Stimulated activated CD8-positive, alpha-beta memory T cell treated with anti-CD3 and anti-CD28 coated beads, Interleukin-15, amount 100 ng/mL, for 48 hours (primary cell): ENCODE measurements around the gene HDAC3.
A peak's percentile ranks its signal among the peaks of the same experiment; 100 is the strongest.
"Not testable (repeated sequence)": the region's sequence is repeated elsewhere in the genome, so short reads cannot be mapped to it uniquely, and the experiment has no call there.

Experiments
- DNase-seq, 2 donors: peaks; one replicate each; pipeline ENCODE4 v3.0.0-alpha.2; 2020; ENCODE audit warnings: low read depth in 2 of 2

HDAC3 gene

DNA sequence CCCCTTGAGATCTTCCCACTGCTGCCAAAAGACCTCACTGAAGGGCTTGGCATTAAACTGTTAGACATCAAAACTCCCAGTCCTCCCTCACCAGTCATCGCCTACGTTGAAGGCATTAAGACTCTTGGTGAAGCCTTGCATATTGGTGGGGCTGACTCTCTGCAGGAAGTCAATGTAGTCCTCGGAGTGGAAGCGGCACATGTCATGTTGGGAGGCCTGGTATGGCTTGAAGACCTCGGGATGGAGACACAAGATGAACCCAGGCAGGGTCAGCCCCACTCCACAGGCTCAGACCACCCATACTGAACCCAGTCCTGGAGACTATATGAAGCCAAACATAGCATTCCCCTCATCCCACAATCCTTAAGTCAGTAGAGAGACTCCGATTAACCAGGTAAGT lies 1.9 kb downstream of the HDAC3 start:
- no peak for DNase-seq

DNA sequence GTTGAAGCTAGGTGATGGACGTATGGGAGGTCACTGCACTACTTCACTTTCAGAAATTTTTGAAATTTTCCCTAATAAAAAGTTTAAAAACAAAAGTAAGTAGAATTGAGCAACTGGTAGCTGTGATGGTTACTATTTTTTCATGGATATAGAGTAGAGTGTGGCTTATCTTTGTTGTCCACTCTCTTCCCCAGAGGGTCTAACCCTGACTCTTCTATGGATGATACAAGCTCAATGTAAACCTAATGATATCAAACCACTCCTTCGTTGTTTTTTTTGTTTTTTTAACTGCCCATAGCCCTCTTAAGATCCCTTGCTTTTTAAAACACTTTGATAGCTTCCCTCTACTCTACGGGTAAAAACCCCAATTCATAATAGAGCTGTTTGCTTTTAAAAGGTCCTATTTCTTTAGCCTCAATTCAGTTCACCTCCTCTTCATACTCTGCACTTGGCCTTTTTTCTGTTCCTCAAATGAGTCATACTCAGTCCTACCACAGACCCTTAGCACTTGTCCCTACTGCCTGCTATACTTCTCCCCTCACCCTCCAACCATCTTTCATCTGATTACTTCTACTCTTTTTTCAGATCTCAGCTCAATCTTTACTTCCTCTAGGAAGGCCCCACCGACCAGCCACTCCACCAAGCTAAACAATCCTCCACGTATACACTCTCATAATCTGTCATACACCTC lies 2.6 kb downstream of the HDAC3 start:
- DNase-seq, result no peak

DNA sequence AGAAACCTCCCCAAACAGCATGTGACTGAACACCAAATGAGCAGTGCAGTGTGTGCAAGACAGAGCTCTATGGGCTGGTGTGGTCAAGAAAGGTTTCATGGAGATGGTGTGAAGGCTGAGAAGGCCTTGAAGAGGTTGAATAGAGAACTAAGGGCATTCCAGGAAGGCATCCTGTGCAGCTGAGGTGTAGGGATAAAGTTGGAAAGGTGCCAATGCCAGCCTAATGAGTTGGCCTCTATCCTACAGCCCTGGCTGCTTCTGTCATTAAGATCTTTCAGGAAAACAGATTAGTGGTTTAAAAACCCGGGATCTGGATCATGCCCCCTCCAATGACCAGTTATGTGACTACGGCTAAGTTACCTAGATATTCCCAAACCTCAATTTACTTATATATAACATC lies 4.0 kb downstream of the HDAC3 start:
- no peak for DNase-seq

DNA sequence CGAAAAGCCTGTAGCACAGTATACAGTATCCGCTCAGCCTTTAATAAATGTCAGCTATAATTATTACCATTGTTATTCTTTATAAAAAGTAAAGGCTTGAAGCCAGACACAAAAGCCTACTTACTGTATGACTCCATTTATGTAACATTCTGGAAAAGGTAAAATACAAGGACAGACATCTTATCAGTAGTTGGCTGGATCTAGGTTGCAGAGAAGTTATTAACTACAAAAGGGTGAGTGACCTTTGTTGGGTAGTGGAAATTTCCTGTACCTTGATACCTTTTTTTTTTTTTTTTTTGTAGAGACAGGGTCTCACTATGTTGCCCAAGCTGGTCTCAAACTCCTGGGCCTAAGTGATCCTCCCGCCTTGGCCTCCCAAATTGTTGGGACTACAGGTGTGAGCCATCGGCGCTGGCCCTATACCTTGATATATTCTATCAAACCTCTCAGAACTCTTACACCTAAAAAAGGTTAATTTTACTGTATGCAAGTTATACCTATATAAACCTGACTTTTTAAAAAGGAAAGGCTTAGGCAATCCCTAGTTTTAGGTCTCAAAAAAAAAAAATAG lies 6.0 kb downstream of the HDAC3 start:
- DNase-seq, result no peak

DNA sequence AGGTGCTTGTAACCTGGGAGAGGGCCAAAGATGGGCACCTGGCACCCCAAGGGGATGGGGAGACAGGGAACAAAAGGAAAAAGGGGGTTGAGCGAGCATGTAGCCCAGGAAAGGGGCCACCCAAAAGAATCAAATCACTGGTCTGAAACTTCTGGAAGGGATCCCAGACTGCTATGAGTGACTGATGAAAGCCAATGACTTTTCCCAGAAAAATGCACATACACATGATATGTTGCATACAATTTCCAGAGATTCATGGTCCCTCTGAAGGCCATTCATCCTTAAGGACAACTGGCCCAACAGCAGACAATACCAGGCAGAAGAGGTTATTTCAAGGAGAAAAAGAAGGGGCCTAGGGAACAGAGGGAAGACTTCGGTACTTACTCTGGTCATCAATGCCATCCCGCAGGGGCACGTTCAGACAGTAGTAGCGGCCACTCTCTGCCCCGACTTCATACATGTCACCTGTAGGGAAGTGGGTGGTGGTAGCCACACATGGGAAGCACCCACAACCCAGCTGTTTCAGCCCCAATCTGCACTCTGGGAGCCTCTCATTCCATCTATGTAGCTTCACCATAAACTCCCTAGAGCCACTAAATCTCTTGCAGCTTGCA lies 8.4 kb downstream of the HDAC3 start:
- DNase-seq, result no peak

DNA sequence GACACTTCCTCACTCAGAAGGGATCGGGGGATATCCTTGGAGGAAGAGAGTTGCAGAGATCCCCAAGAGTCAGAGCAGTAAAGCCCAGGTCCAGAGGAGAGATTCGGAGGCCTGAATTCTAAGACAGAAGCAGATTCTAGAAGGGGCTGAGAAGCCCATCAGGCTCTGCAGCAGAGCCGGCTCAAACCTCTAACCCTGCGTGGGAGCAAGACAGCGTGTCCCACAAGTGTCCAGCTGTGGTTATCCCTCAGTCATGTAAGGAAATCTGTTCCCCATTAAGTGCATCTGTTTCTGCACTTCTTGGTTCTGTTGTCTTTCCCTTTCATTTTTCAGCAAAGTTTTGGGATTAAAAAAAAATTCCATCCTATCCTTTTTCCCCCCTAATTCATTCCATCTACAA lies 13.0 kb downstream of the HDAC3 start:
- no peak for DNase-seq

DNA sequence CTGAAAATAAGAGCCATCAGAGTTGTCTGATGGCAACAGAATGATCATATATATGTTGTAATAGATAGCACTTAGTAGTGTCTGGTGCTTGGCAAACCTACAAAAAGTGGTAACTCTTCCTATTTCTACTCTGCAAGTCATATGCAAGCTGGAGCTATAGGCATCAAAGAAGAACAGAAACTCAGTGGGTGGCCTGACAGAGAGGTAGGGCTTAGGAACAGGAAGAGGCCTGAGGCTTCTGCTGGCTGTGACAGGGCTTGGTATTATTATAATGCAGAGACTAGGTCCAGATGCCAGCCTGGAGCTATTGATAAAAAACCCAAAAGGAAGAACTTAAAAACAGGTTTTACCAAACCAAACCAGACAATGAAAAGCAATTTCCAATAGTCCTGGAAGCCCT lies 13.5 kb downstream of the HDAC3 start:
- DNase-seq, result no peak

DNA sequence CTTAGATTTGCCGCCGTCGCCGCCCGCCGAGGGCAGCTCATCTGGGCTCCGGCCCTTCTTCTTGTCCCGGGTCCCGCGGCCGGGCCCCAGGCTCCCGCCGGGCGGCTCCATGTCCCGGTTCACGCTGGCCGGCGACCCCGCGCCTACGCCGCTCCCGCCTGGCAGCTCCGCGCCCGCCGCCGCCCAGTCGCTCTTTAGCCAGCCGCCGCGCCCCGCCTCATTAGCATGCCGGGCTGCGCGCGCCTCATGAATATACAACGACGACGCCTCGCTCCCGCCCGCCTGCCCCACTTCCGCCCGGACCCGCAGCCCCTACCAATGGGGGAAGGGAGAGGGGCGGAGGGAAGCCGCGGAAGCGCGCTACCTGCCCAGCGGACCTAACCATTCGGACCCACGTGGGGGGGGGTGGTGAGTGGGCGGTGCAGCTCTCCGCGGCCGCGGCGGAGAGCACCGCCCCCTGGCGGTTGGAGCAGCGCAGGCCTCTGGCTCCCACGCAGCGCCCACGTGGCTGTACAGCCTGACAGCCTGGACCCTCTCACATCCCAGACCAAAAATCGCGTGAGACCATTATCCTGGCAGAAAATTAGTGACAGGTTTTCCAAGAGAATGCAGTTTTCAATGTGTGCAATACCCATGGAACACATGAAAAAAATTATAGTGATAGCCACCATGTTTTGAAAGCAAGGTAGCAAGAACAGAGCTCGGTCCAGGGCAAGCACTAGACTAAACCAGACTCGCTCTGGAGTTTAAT lies 17.7 kb downstream of the HDAC3 start, which contains the start of gene DIAPH1:
Gene DIAPH1 (minus strand): TSS at position 197 of the 751 bp plus-strand sequence. CDS start 86 bp downstream, at position 111.
- DNase-seq, result peak; percentile 98

DNA sequence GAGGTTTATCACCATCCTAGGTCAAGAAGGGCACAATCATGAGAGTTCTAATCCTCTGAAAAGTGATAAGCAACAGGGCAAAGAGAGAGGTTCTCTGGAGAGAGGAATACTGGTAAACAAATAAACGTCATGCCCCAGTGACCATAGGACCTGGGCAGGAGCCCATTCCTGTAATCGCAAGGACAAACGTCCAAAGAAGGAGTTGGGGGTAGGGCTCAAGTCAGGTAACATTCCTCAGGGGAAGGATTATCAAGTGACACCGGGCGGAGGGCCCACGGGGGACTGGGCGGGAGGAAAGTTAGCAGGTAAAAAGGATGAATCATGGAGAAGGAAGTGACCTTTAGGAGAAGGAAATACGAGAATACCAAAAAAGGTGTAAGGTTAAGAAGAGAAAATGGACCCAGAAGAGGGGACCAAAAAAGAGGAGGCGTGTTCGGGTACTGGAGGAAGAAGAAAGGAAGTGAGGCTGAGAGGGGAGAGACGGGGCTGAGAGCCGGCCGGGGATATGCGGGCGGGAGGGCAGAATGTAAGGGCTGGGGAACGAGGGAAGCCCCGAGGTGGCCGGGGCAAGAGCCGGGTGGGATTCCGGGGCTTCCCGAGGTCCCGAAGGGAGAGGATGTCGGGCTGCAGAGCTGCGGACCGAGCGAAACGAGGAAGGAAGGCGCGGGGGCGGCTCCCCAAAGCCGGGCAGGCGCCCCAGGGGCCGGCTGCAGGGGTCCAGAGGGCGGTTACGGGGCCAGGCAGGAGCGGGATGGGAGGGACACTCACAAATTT lies 18.4 kb downstream of the HDAC3 start:
- peak in 1 of 2 donors; percentile 46 for DNase-seq

DNA sequence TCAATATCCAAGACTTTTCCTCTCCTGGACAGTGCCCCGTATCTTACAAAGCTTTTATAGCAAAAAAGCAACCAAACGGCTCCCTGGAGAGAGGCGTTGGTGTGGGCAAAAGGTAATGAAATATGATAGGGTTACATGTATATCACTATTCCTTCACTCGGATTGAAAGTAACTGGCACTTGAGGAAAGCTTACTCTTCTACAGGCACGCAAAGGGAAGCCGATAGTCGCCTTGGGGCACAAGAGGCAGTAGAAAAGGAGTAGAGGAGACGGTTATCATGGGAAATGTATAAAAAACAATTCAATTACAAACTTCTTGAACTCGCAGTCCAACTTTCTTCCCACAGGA lies 19.0 kb downstream of the HDAC3 start:
- no peak for DNase-seq

DNA sequence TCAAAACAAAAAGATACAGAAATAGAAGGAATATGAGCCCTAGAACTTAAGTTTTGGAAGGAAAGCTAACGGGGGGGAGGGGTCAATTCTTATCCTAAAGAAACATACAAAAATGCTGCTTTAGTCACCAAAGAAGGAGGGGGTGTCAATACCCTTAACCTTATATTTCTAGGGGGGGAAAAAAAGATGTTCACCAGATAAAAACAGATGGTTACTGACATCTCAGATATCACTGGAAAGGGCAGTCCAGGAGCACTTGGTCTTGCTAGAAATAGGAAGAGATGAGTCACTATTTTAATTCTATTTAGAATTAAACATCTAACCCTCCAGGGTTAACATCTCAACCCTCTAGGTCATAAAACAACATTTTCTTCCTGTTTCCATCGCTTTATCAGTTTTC lies 19.5 kb downstream of the HDAC3 start:
- no peak for DNase-seq

DNA sequence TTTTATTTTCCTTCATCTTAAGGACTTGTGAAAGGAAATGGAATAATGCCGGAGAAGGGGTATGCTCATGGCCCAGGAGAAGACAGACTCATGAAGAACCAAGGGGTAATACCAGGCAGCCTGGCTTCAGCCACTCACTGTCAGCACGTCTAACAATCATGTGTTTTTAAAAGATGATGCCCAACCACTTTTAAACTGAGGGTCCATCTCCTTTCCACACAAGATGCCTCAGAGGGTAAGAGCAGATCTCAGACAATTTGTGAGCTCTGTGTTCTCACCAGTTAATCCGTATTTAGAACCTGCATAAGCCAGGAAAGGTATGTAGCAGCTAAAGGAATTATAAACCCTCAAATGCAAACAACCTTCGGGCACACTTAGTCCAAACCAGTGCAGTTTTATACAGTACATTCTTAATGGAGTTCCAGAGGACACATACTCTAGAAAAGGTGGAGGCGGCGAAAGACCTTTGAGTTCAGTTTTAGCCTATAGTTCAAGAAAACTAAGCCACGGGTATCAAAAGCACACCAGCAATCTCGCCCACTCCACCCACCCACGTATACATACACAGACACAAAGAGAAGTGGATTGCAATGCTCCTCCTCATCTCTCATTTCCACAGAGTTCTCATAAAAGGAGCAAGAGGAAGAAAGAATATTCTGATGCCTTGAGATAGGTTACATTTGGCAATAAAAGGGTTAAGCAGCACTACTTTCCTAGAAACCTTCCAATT lies 20.5 kb downstream of the HDAC3 start:
- DNase-seq, result no peak

DNA sequence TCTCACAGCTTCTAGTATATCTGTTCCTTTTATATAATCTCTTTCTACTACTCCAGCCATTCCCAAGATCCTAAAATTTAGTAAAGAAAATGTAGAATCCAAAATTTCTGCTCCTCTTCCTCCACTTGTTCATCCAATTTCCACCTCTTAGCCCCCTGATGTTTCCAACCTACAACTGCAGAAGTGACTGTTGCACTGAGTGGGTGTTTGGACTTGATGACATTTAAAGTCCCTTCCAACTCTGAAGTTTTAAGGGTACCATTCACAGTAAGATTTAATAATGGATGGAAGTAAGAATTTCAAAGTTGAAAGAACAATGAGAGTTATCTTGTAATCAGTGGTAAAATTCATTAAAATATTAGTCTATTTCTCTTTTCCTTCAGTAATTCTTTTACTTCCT lies 23.3 kb downstream of the HDAC3 start:
- DNase-seq, result no peak

DNA sequence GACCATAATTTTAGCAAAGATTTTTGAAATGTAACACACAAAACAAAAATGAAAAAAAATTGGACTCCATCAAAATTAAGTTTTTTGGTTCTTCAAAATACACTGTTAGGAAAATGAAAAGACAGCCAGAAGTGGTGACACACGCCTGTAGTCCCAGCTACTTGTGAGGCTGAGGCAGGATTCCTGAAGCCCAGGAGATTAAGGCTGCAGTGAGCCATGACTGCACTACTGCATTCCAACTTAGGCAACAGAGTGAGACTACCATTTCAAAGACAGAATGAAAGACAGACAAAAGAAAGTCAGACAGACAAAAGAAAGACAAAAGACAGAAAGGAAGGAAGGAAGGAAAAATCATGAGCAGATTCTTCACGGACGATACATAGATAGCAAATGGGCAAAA lies 25.4 kb downstream of the HDAC3 start:
- DNase-seq, result no peak

DNA sequence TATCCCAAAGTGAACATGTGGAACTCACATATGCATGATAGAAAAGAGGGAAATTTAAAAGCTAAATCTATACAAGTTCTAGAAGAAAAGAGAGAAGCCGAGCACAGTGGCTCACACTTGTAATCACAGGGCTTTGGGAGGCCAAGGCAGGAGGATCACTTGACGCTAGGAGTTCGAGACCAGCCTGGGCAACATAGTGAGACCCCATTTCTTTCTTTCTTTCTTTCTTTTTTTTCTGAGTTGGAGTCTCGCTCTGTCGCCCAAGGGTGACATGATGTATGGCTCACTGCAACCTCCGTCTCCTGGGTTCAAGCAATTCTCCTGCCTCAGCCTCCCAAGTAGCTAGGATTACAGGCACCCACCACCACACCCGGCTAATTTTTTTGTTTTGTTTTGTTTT lies 26.7 kb downstream of the HDAC3 start:
- DNase-seq, result not testable (repeated sequence)

DNA sequence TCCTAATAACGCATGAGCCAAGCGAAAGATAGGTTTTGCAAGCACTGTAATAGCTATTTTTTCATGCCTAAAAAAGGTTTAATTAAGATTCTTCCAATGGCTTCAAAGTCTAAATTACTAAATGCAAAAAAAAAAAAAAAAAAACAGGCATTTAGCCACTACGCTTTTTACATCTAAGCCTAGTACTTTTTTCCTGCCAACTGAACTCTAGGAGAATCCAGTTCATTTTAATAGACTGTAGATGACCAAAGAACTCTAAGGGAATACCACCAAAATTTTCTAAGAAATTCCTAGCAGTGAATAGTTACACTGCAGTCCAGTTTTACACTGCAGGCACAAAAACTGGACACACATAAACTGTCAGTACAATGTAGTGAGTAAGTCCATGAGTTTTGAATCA lies 27.6 kb downstream of the HDAC3 start:
- DNase-seq, result no peak

DNA sequence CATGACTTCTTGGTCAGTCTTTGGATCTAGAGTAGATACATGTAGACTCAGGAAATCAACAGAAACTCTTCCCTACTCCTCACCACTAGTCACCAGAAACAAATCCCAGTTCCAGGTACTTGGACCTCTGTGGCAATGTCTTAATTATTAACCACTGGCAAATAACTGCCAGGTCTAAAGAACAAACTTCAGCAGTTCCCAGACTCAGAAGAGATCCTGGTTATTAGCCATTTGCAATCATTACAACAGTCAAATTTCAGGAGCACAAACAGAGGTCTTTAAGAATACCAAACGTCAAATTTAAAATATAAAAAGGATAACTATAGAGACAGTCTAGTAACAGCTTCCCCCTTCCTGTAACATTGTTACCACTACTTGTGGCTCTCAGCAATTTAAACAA lies 28.1 kb downstream of the HDAC3 start:
- no peak for DNase-seq

DNA sequence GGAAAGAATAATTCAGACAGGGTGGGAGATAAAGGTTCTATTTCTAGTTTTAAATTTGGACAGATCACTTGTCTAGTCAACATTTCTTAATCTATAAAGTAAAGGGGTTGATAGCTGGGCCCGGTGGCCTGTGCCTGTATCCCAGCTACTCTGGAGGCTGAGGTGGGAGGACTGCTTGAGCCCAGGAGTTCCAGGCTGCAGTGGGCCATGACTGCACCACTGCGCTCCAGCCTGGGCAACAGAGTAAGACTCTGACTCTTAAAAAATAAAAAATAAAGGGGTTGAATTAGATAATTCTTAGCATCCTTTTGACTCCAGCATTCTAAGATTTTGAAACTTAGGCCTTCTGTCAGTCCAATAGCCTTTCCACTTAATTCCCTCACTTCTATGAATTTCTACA lies 28.6 kb downstream of the HDAC3 start:
- DNase-seq, result no peak

DNA sequence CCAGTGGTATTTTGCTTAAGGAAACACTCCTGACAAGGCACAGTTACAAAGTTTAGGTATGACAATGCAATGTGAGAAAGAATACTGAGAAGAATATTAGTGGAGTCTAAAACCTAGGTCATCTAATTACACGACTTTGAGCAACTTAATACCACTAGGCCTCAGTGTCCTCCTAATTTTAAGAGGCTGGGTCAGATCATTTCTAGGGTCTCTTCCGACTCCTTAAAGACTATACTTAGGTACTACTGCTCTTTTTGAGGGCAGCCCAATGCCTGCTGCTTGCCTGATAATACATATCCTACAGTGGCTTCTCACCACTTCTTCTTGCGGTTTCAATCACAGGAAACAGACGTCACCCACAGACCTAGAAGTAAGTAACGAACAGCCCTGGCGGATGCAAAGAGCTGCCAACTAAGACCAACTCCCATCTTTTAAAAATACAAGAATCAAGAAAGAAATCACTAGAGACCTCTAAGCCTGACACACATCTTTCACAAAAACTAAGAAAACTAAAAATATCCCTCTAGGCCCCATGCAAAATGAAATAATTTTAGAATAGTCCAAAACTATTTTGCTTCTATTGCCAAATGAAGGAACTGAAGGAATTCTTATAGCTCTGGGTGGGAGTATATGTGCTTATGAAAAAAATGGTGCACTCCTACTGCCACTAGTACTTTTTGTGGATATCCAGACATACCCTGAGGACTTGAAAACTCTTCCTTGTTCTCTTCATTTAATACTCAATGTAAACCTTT lies 30.9 kb downstream of the HDAC3 start:
- DNase-seq, result peak; percentile 47 to 50

DNA sequence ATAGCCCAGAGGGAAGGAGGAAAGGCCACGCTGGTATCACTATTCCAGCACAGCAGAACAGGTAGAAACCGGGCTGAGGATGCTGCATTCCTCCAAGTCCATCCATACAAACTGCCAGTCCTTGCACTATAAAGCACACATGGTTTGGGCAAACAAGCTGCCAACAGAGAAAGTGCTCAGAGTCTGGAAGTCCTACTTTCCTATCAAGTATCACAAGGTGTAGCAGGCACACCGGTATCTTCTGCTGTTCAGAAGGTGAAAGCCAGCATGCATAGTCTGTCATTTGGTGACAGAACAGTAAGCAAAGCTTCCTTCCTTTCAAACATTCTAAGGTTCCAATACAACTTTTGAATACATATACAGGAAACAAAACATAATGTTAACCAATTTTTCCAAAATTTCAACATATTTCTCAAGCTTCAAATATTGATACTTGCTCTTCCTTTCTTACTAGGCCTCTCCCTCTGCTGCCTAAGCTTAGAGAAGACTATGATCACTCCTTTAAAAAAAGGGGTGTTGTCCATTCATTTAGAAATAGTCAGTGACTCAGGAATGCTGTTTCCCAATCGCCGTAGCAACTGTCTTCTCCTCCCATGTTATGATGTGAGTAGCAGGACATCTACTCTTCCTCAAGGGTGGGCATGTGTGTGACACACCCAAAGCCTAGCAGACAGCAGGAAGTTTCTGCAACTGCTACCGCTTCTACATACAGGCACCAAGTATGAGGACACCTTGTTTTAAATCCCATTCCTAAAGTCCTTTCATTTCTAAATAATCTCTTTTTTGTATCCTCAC lies 32.5 kb downstream of the HDAC3 start:
- DNase-seq, result peak in 1 of 2 donors; percentile 15
